Osteoblast (primary cell): Measurements from ENCODE around the gene RPS18. TPM values are rescaled to one million over a fixed set of nuclear protein-coding genes. Genes with fewer than 3 reads are reported as not detected.
"Not testable (repeated sequence)": the region's sequence is repeated elsewhere in the genome, so short reads cannot be mapped to it uniquely, and the experiment has no call there.

Source experiments
- DNase-seq: peaks from one replicate; pipeline ENCODE4 v3.0.0; 2011; ENCODE audit warnings: low spot score, mixed read lengths; ENCODE audit not compliant: insufficient read length; ENCODE audit errors: missing footprints
- H2AFZ ChIP-seq: 2 replicates; pipeline ENCODE4 v1.6.0; 2011; ENCODE audit warnings: mild to moderate bottlenecking, low read length
- H3K27ac ChIP-seq: 2 replicates; pipeline ENCODE4 v1.5.1; 2011; ENCODE audit warnings: mild to moderate bottlenecking, low read depth, low read length, moderate library complexity
- H3K27me3 ChIP-seq: 2 replicates; pipeline ENCODE4 v1.6.0; 2012; ENCODE audit warnings: mild to moderate bottlenecking, control low read depth, inconsistent platforms, low read length, moderate library complexity; ENCODE audit not compliant: insufficient read depth
- H3K36me3 ChIP-seq: 2 replicates; pipeline ENCODE4 v1.5.1; 2011; ENCODE audit warnings: mild to moderate bottlenecking, low read length, control low read depth, moderate library complexity; ENCODE audit not compliant: insufficient read depth
- H3K4me1 ChIP-seq: 2 replicates; pipeline ENCODE4 v1.5.1; 2011; ENCODE audit warnings: mild to moderate bottlenecking, low read length, control low read depth, moderate library complexity; ENCODE audit not compliant: insufficient read depth
- H3K4me2 ChIP-seq: 2 replicates; pipeline ENCODE4 v1.6.0; 2011; ENCODE audit warnings: mild to moderate bottlenecking, low read length; ENCODE audit not compliant: insufficient read depth
- H3K4me3 ChIP-seq: fragments of 200-600 bp; sonication (generic); 3 replicates; pipeline ENCODE4 v1.5.1; 2012; ENCODE audit warnings: mild to moderate bottlenecking, low read length, inconsistent platforms; ENCODE audit not compliant: insufficient read depth
- H3K79me2 ChIP-seq: 2 replicates; pipeline ENCODE4 v1.6.0; 2012; ENCODE audit warnings: mild to moderate bottlenecking, low read length, control low read depth, inconsistent platforms; ENCODE audit not compliant: insufficient read depth
- H3K9me3 ChIP-seq: 2 replicates; pipeline ENCODE4 v1.5.1; 2011; ENCODE audit warnings: low read depth, low read length, control low read depth
- H4K20me1 ChIP-seq: 2 replicates; pipeline ENCODE4 v1.6.0; 2012; ENCODE audit warnings: mild to moderate bottlenecking, low read length, control low read depth; ENCODE audit not compliant: insufficient read depth
- total RNA-seq: library from RNA; depleted of rRNA; stranded (reverse); fragments of >200 nt; gene quantifications from 2 replicates; pipeline ENCODE4 v1.2.3, GENCODE V29; 2012
- TF ChIP-seq, protein P1 (sequence below): IDR thresholded peaks from 2 replicates; pipeline ENCODE4 v1.5.1; 2011; ENCODE audit warnings: mild to moderate bottlenecking, low read depth, low read length, moderate library complexity; ENCODE audit errors: extremely low read depth

Gene RPS18
- total RNA-seq, 1 donor: 1,994 TPM

DNA sequence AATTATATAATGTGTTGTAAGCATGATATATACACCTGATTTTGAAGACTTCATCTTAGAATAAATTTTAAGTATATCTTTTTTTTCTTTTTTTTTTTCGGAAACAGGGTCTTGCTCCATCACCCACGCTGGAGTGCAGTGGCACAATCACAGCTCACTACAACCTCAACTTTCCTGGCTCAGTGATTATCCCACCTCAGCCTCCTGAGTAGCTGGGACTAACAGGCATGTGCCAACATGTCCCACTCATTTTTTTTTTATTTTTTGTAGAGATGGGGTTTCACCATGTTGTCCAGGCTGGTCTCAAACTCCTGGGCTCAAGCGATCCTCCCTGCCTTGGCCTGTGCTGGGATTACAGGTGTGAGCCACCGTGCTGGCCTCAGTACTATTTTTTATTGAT lies 17.3 kb upstream of the RPS18 start:
- peaks cover 27% of the 10 kb centered on the region for H3K4me1 ChIP-seq

DNA sequence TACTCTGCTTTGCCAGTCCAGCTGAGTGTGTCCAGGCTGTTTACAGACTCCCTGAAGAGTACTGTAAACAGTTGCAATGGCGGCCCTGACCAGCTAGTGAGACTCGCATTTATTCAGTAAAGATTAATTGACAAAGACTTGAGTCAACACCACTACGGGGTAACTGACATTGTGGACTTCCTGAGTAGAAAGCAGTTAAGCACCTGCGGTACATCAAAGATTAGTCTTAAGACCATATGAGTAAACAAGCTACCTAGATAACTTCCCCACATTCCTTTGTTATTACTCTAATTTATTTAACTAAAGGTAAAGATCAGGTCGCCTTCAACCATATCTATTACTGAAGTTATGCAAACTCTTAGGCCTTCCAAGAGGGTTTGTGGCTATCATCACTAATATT lies 12.8 kb upstream of the RPS18 start:
- DNase-seq: no peak
- H3K9me3 ChIP-seq: no peaks in the 10 kb centered on the region
- H2AFZ ChIP-seq: no peak overlapping the region
- no peaks in the 10 kb centered on the region for H3K27me3 ChIP-seq
- no peaks in the 10 kb centered on the region for H4K20me1 ChIP-seq
- H3K4me1 ChIP-seq: peaks cover 15% of the 10 kb centered on the region
- TF ChIP-seq, protein P1, sequence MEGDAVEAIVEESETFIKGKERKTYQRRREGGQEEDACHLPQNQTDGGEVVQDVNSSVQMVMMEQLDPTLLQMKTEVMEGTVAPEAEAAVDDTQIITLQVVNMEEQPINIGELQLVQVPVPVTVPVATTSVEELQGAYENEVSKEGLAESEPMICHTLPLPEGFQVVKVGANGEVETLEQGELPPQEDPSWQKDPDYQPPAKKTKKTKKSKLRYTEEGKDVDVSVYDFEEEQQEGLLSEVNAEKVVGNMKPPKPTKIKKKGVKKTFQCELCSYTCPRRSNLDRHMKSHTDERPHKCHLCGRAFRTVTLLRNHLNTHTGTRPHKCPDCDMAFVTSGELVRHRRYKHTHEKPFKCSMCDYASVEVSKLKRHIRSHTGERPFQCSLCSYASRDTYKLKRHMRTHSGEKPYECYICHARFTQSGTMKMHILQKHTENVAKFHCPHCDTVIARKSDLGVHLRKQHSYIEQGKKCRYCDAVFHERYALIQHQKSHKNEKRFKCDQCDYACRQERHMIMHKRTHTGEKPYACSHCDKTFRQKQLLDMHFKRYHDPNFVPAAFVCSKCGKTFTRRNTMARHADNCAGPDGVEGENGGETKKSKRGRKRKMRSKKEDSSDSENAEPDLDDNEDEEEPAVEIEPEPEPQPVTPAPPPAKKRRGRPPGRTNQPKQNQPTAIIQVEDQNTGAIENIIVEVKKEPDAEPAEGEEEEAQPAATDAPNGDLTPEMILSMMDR: no peak
- H3K36me3 ChIP-seq: peaks cover 27% of the 10 kb centered on the region
- no peak overlapping the region for H3K4me2 ChIP-seq
- H3K27ac ChIP-seq: no peak overlapping the region
- H3K4me3 ChIP-seq: no peak overlapping the region
- H3K79me2 ChIP-seq: no peaks in the 10 kb centered on the region

More for the DNA sequence above, 17.3 kb upstream of the RPS18 start:
- no peaks in the 10 kb centered on the region for H3K27me3 ChIP-seq
- peaks cover 10% of the 10 kb centered on the region for H3K79me2 ChIP-seq
- H3K4me2 ChIP-seq: no peak overlapping the region
- H3K9me3 ChIP-seq: no peaks in the 10 kb centered on the region
- no peak for DNase-seq
- no peak overlapping the region for H3K4me3 ChIP-seq
- H3K27ac ChIP-seq: no peak overlapping the region
- TF ChIP-seq, protein P1: no peak
- H3K36me3 ChIP-seq: peaks cover 16% of the 10 kb centered on the region
- H4K20me1 ChIP-seq: no peaks in the 10 kb centered on the region
- H2AFZ ChIP-seq: no peak overlapping the region

DNA sequence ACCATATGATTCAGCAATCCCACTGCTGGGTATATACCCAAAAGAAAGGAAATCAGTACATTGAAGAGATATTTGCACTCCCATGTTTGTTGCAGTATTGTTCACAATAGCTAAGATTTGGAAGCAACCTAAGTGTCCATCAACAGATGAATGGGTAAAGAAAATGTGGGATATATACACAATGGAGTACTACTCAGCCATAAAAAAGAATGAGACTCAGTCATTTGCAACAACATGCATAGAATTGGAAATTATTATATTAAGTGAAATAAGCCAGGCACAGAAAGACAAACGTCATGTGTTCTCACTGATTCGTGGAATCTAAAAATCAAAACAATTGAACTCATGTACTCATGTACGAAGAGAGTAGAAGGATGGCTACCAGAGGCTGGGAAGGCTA lies 9.4 kb upstream of the RPS18 start:
- not testable (repeated sequence) for H3K9me3 ChIP-seq, H3K79me2 ChIP-seq, H3K4me3 ChIP-seq, H3K27ac ChIP-seq, H3K4me2 ChIP-seq, DNase-seq, H4K20me1 ChIP-seq, H2AFZ ChIP-seq, H3K27me3 ChIP-seq
- Histone ChIP-seq H3K4me1 (peaks cover 15% of the 10 kb centered on the region), H3K36me3 (peaks cover 47% of the 10 kb centered on the region)

DNA sequence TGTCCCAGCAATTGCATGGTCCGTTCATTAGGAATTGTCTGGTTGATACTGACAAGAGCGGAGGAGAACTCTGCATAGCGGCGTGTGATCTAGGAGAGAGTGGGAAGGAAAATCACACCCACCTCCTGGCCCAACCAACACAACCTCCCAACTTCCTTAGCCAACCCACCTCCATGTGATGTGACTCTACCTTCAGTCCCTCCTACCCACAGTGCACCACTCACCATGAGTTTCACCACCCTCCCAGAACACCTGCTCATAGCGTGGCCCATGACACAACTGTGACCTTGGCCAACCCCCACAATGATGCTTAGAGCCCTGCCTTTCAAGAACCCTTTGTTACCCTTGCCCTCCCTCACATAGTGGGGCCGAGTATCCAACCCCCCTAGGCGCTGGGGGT lies 7.9 kb upstream of the RPS18 start:
- H3K36me3 ChIP-seq: peaks cover 58% of the 10 kb centered on the region
- no peak overlapping the region for H2AFZ ChIP-seq

More for the DNA sequence above, 7.9 kb upstream of the RPS18 start:
- Histone ChIP-seq H3K79me2 (no peaks in the 10 kb centered on the region), H4K20me1 (no peaks in the 10 kb centered on the region), H3K4me1 (peaks cover 15% of the 10 kb centered on the region), H3K4me3 (no peak overlapping the region), H3K27me3 (no peaks in the 10 kb centered on the region), H3K4me2 (no peak overlapping the region), H3K9me3 (no peaks in the 10 kb centered on the region), H3K27ac (no peak overlapping the region)
- DNase-seq: no peak
- TF ChIP-seq, protein P1: no peak
